SKM-1 treated with dmso at 0.1 percent for 144 hours (cell line): Measurements from ENCODE around the gene CFAP410.
"Not testable (repeated sequence)": the region's sequence is repeated elsewhere in the genome, so short reads cannot be mapped to it uniquely, and the experiment has no call there.

Experiments
- DNase-seq: peaks from one replicate; lab custom pipeline; 2025; ENCODE audit not compliant: unreplicated experiment; lab: John Stamatoyannopoulos, UW

The CFAP410 gene

DNA sequence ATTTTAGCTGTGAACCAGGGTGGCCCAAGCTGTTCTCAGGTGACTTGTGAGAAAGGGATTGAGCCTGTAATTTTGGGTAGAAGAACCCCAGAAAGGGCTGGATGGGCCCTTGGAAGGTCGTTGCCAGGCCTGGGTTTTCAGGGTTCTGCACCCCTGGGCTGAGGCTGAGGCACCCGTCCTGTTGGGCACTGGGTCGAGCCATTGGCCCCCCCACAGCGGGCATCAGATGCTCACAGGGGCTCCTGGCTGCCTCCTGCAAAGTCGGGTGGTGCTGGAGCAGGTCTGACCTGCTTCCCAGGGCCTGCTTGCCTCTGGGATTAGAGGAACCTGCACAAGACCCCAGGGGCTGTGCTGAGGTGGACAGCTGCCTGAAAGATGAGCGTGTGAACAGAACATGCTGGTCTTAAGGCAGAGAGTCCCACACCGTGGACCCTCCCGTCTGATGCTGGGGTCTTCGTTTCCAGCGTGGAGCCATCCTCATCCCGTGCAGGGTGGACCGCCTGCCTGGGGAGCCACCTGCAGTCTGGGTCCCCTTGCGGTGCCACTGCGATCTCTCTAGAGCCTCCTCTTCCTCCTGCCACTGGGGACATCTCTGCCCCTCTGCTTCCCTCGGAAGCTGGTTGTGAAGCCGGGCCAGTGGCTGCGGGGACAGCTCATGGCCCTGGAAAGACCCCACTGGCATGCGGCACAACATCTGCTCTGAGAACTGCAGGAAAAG is 12.5 kb upstream of the CFAP410 start:
- no peak for DNase-seq

DNA sequence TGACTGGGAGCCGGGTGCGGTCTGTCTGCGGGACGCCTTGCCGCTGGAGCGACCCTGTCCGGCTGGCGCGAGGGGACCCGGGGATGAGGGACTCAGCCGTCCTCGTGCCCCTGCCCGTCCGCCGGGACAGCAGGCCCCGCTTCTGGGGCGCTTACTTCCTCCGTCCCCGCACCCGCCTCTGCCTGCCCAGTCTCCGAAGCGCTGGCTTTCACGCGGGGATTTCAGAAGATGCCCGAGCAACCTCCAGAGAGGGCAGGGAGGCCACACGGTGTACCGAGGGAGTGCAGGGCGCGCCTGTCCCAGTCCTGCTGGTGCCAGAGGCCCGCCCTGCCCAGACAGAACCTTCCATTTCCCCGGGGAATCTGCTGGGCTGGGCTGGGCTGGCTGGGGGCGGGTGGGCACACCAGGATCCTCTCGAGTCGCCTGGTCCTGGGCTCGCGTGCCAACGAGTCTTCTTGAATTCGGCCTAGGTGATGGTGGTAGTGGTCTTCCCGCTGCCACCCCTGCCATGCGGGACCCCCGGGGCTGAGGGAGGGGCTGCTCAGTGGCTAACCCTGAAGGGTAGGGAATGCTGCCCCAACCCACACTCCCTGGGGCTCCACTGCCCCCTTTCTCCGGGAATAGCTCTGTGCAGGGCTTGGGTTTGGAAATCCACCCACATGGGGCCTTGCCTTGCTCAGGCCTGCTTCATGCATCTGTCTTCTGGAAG is 11.7 kb upstream of the CFAP410 start:
- no peak for DNase-seq

DNA sequence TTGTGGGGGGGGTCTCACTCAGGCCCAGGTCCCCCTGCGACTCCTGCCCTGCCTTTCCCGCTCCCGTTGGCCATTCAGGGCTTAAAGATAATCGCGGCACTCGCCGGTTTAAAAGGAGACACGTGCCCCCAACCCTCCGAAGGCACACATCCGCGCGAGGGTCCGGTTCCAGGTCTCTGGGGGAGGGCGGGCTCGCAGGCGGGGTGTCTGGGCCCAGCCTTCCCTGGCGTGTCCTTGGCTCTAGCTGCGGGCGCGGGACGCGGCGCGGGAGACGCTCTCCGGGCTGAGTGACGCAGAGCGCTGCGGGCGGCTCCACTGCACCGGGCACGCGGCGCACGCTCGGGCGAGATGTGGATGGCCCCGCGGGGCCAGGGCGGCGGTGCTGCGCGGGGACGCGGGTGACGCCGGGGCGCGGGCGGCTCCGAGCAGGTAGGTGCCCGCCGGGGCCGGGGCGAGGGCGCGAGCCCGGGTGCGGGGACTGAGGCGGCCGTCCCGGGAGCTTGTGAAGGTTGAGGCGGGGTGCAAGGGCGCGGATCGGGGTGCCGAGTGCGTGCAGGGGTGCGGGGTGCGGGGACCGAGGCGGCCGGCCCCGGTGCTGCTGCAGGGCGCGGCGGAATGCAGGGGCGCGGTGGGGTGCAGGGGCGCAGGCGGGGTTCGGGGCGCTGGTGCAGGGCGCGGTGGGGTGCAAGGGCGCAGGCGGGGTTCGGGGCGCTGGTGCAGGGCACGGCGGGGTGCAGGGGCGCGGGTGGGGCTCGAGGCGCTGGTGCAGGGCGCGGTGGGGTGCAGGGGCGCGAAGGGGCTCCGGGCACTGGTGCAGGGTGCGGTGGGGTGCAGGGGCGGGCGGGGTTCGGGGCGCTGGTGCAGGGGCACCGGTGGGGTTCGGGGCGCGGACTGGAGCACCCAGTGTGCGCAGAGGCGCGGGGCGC is 10.9 kb upstream of the CFAP410 start:
- DNase-seq = no peak

DNA sequence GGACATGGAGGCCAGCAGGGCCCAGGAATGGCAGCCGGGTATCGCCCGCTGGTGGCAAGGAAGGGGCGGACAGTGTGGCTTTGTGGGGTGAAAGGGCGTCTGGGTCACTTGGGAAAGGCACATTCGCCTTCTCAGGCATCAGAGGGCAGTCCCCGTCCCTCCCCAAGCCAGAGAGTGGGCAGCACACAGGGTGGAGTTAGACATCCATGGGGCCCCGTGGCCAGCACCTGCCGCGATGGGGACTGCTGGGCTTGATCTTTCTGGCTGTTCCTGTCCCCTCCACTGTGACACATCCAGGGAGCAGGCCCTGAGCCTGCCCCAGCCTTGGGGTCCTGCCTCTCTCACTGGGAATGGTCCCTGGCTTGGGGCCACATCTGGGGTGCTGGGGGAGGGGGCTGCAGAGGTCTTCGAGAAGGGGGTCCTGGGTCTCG is 10.2 kb upstream of the CFAP410 start:
- DNase-seq = no peak

DNA sequence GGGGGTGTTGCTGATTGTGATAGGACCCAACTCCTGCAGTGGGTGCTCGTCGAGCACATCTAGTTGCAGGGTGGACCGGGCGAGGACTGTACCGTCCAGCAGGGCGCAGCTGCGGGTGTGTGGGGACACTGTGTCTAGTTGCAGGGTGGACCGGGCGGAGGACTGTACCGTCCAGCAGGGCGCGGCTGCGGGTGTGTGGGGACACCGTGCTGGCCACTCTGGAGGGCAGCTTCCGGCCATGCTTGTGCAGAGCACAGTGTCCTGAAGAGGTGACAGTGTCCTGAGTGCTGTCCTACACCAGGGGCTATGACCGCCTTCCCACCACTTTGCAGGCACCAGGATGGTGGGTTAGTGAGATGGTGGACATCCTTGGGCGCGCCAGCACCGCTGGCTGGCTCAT is 9.7 kb upstream of the CFAP410 start:
- no peak for DNase-seq

DNA sequence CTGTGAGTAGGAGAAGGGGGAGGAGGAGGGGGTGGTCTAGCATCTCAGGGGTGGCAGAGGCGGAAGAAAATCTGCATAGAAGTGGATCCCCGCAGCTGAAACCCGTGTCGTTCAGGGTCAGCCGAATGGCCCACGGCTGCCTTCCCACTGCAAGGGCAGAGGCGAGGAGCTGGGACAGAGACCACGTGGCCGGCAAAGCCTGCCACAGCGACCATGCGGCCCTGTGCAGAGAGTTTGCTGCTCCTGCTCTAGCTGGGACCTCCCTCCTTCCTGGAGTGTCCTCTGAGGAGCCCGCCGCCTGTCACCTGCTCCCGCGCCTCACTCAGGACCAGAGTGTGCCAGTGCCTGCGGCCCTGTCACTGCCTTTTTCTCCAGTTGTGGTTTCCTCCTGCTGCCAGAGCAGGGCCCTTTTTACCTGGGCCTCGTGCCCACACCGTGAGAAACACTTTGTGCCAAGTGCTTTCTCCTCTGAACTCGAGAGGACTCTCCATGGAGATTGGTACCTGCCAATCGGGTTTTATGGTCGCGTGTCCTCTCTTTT is 8.8 kb upstream of the CFAP410 start:
- DNase-seq = no peak

DNA sequence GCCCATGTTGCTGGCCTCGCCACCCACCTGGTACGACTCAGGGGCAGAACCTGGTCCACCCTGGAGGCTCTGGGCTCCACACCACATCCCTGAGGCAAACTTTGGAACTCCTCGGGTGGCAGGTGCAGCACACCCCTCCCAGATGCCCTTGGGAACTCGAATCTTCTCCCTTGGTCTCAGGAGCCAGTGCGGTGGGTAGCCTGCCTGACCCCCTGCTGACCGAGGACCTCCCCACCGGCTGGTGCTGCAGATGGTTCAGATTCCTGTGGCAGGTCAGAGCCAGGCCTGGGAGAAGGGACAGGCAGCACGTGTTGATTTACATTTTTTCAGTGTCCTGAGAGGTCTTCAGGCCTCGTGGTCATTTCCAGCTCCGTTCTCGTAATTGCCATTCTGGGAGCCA is 6.3 kb upstream of the CFAP410 start:
- DNase-seq = no peak

DNA sequence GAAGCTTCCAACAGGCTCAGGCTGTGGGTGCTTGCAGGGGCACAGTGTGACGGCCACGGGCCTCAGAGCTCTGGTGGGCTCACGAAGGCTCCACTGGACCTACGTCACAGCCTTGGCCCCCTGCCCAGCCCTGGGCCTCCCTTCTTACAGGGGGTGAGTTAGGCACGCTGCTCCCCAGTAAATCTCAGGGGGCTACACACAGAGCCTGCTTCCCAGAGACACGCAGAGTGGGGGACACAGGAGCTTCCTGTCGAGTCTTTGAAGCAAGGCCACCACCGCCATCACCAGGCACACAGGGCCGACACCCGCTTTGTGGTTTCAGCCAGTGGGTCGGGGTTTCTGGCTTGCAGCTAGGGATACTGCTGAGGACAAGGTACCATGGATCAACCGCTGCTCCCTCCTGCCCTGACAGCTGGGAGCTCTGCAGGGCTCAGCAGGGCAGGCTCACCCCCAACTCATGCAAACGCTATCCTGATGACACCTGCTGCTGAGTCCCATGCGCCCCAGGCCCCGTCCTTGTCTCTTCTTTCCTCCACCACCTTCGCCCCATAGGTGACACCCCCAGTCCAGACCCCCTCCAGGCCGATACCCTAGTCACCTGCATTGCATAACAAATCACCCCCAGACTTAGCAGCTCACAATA is 5.5 kb upstream of the CFAP410 start:
- no peak for DNase-seq

DNA sequence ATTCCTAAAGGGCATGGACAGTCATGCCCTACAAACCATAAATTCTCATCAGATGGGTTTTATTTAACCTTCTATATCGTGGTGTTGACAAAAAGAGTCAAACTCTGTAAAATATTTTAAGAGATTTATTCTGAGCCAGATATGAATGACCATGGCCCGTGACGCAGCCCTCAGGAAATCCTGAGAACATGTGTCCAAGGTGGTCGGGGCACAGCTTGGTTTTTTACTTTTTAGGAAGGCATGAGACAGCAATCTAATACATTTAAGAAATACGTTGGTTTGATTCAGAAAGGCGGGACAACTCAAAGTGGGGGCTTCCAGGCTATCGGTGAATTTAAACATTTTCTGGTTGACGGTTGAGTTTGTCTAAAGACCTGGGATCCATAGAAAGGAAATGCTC is 3.8 kb upstream of the CFAP410 start:
- DNase-seq = not testable (repeated sequence)

DNA sequence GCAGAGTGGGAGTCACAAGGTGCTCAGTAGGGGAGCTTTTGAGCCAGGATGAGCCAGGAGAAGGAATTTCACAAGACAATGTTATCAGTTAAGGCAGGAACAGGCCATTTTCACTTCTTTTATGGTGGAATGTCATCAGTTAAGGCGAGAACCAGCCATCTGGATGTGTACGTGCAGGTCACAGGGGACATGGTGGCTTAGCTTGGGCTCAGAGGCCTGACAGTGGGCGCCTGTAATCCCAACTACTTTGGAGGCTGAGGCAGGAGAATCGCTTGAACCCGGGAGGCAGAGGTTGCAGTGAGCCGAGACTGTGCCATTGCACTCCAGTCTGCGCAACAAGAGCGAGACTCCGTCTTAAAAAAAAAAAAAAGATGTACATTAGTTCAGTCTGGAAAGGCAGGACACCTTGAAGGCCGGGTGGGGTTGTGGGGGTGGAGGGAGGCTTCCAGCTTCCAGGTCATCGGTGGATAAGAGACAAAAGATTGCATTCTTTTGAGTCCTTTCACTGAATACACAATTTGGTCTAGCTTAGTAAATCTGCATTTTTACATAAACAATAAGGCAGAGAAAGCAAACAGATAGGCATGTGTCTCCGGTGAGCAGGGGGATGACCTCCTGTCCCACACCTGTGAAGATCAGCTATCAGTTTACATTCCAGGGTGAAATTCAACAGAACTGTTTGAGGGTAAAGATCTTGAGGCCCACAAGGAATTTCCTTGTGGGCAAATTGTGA is 2.7 kb upstream of the CFAP410 start:
- DNase-seq = not testable (repeated sequence)

DNA sequence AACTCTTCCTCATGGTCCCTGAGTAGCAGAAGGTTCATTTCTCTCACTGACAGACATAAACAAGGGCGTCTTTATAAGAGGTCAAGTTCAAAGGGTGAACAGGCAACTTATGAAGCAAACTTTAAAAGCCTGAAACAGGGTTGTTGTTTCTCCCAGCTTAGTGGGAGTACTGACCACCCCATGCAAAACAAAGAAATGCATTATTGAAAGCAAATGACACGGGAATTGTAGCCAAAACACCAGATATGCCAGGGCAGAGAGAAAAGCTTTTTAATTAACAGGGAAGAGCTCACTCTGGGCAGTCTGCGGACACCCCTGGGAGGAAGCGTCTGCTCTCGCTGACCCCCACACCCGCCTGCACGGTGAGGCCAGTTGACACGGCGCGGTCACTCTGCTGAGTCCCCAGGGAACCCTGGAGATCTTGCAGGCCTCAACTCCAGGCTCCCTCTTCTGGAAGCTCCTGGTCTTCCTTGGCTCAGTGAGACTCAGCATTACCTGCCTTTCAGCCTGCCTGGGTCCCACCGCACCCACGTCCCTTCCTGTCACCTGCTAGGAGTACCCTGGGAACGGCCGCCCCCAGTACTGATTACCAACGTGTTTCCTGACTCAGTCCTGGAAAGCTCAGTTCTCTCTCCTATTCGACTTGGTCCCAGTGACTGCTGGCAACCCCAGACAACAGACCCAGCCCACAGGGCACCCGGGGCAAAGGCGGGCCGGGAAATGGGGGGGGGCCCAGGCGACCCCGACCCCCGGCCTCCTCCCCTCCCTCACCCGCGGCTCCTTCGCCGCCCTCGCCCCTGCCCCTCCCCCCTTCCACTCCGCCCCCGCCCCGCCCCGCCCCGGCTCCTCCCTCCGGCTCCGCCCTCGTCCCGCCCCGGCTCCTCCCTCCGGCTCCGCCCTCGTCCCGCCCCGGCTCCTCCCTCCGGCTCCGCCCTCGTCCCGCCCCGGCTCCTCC is 972 bp downstream of the CFAP410 start:
- DNase-seq = no peak

DNA sequence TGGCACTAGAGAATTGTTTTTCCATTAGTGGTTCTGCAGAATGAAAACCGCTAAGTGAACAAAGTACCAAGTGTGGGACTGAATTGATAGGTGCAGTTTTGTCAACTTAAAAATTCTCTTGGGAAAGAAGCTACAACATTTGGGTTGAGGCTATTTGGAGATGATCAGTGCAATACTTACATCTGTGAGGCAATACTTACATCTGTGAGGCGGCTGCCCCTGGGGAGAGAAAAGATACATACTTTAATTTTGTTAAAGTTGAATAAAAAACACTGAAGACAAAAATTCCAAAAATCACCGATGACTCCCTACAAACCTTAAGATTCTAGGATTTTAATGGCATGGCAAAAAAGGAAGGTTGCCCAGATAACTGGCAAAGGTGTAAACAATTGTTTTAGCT is 1.7 kb downstream of the CFAP410 start:
- no peak for DNase-seq

DNA sequence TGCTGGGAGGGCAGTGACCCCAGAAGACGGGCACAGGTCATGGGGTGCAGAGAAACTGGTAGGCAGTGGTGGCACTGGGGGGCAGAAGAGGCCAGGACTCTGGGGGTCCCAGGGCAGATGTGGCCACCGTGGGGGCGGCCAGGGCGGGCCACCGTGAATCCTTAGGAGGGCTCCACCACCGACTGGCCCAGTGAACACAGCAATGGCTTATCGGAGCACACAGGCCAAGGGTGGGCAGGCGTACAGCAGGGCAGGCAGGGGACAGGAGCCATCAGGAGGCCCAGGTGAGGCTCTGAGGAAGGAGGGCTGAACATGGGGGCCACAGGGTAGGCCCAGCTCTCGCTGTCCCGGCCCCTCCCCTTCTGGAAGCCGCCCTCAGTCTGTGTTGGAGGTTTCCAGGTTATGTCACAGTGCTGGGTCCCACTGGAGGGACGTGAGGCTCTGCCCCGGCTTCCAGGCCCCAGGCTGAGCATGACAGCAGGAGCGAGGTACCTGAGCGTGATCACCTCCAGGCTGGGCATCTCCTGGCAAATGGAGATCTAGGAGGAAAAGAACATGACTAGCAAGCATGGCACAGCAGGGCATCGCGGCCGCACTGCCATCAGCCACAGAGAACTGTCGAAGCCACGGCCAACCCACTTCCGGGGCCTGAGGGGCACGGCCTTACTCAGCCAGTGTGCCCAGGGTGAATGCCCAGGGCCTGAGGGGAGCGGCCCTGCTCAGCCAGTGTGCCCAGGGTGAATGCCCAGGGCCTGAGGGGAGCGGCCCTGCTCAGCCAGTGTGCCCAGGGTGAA is 3.7 kb downstream of the CFAP410 start:
- no peak for DNase-seq

DNA sequence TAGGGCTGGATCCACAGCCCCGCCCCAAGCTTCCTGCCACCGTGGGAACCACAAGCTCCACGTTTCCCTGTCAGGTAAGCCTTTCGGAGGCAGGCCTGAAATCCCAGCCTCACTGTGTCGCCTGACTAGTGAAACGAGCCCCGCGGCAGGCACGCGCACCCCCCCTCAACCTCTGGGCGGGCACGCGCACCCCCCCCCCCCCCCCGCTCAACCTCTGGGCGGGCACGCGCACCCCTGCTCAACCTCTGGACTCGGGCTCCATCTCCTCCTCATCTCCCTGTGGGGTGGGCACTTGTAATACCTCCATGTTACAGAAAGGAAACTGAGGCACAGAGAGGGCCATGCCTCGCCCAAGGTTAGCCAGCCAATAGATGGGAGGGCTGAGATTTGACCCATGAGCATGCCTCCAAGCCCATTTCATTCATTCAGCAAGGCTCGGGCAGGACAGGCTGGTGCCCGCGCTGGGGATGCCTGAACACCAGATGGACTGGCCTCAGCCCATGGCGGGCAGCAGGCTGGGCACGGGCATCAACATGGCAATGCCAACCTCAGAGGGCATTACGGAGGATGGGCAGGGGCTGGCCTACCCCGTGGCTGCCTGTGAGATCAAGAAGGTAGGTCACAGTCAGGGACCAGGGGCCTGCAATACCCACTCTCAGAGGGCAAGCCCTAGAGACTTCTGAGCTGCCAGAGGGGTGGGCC is 4.7 kb downstream of the CFAP410 start:
- DNase-seq = no peak

DNA sequence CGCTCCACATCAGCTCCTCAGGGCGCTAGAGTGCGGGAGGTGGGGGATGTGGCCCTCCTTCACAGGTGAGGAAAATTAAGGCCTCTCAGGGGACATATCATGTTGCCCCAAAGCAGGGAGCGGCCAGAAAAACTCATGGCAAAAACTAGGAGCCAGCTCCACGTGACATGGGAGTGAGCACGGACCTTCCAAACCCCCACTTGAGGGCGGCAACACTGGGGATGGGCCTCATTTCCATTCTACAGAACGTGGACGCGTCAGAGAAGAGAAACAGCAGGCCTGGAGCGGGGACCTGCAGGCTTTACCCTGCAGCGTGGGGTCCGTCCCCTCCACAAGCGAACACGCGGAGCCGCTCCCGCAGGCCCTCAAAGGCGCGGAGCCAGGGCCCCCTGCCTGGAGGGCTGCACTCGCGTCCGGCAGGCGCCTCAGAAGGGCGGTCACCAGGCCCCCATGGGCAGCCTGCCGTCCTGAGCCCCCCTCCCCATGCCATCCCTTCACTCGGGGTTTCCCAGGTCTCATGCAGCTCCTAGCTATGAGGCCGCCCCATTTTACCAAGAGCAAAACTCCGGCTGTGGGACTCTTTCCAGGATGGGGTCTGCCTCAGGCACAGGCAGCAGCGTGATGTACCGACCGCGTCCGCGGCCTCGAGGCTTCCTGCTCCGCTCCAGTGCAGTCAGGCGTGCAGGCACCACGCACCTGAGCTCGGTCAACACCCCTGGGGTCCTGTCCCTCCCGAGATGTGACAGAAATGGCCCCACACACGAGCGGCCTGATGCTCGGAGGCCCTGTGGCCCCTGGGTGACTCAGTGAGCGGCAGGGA is 5.5 kb downstream of the CFAP410 start:
- DNase-seq = no peak

DNA sequence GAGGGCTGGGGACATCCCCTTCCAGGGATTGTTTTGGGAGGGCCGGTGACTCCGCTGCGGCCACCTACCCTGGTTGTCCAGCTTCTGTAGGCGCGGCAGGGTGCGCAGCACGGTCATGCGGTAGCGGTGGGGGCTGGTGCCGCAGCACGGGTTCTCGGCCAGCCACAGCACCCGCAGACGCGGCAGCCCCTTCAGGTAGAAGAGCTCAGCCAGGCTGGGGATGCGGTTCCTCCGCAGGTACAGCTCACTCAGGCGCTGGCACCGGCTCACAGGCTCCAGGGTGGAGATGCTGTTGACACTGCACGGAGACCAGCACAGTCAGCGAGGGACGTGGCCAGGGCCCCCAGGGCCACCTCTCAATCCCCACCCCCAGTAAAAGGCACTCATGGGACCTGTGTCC is 6.2 kb downstream of the CFAP410 start:
- no peak for DNase-seq

DNA sequence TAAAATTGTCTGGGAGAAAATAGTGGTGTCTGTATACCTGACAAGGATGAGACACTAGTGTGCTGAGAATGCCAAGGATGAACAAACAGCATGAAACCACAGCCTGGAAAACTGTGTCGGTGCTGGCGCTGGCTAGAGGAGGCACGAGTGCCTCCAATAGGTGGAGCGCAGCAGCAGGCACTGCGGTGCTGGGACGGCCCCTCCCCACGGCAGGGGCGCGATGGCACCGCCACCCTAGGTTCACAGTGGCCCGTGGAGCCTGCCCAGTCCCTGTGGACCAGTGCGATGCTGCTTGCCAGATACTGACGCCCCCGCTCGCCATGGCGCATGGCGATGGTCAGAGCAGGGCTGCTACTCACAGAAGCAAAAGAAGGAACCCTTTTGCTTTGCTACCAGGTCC is 6.8 kb downstream of the CFAP410 start:
- no peak for DNase-seq
